ENCODE results near the gene RTL5. TPM values are rescaled to one million over a fixed set of nuclear protein-coding genes. Genes with fewer than 3 reads are reported as not detected.

The RTL5 gene
- total RNA-seq, 1 experiment from 2014 or later = 0.14 TPM

DNA sequence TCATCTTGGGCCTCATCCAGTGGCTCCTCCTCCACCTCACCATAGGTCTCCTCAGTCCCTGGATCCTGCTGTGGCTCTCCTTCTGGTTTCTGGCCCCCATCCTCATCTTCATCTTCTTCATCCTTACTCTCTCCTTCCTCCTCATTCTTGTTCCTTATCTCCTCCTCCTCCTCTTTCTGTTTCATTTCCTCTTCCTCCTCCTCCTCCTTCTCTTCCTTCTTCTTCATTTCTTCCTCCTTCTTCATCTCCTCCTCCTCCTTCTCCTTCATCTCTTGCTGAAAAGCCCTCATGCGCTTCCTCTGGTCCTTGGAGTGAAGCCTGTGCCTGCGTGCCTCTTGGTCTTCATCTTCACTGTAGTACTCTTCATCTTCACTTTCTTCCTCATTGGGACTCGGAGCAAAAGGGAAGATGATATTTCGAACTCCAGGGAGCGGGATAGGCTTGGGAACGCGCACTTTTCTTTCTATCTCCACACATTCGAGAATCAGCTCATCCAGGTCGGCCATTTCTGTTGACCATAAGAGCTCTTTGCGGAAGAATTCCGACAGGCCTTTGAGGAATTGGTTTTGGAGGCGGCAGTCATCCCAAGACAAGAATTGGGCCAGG lies 1.5 kb downstream of the RTL5 start:
- DNase-seq (ENCODE audit: low spot score) = no peak

DNA sequence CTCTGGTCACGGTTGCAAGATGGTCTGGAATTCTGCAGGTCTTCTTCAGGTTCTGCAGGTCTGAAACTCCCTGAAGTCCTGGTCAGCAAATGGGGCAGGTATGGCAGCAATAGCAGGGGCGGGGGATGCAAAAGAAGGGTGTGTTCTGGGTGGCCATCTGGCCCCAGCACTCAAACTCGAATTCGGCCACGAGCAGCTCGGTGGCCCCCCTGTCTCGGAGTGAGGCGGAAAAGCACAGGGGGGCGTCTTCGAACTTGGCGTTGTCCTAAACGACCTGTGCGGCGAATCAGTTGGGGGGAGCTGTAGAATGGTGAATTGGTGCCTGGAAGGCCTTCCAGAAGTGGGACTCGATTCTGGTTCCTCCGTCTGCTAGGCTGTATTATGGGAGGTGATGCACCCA lies 2.1 kb downstream of the RTL5 start:
- DNase-seq (ENCODE audit: low spot score) = no peak

DNA sequence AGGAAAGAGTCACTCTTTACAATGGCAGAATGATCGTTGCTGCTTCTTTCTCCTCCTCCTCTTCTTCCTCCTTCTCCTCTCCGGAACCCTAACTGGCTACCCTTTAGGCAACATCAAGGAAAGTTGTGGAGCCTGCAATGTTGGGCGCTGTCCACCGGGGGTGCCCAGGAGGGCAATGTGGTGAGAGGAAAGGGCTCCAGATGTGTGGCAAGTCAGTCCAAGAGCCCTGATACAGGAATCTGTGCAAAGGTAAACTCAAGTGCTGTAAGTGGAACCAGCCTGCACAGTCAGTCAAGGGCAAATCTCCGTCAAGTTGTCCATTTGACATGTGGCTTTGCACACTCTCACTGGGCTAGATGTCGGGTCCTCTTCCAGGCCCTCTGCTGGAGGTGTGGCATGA lies 2.8 kb downstream of the RTL5 start:
- no peak for DNase-seq (ENCODE audit: low spot score)

DNA sequence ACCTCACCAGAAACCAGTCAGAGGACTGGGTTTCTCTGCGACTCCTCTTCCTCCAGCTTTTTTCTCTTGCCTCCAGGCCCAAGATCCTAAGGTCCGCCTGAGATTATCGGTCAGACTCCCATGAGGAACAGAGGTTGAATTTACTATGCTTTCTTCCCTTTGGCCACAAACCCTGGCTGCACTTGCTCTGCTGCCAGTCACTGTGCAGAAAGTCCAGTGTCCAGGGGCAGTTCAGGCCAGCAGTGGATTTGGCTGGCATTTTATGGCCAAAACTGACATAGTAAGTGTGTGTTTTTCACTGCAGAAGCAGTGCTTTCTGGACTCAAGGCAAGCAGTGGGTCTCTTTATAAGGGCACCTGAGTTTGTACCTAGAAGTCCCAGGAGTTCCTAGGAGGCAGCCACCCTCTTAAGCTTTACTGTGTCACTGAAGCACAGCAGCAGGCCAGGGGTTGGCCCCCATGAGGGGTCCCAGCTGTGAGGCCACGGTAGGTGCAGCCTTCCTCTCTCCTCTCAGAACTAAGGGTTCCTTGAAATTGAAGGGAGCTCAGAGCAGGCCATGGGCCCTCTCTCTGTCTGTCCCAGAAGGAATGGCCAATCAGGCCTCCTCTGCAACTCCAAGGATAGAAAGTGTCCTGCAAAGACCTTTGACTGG lies 3.4 kb downstream of the RTL5 start:
- DNase-seq (ENCODE audit: low spot score) = no peak

DNA sequence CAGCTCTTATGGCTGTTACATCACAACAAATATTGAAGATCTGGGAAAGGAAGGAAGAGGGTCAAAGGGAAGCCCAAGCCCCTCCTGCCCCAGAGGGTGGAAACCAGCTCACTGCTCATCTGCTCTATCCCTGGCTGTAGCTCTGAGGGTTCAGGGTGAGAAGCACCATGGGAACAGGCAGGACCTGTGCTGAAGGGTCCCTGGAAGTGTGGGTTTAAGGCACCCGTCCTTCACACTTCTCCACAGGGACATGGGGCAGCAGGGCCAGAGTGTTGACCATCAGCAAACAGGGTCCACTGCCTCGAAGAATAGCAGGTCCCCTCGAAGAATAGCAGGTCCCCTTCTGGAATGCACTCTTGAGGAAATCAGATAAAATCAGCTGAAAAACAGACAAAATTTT lies 4.4 kb downstream of the RTL5 start:
- DNase-seq (ENCODE audit: low spot score) = no peak

DNA sequence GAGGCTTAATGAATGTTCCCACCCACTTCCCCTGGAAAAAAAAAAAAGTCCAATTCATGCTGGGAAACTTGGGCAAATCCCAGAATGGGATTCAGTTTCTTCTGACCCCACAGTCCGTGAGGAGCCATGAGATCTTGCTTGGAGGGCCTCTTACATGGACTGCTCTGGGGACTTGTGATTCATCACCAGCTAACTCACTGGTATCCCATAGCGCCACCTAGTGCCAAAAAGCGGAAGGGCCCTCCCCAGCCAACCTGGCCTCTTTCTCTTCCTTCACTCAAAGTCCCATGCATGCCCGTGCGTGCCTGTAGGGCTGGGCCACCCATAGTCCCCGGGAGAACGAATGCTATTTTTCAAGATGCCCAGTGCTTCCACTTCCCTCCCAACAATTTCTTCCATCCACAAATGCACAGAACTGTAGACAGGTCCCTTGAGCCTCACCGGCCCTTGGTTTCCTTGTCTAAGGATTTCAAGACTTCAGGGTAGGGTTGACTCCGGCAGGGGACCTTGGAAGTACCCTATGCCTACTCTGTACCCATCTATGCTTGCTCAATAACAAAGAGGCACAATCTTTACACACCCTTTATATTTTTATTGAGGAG lies 5.1 kb downstream of the RTL5 start:
- peak; percentile 74 for DNase-seq (ENCODE audit: low spot score)

DNA sequence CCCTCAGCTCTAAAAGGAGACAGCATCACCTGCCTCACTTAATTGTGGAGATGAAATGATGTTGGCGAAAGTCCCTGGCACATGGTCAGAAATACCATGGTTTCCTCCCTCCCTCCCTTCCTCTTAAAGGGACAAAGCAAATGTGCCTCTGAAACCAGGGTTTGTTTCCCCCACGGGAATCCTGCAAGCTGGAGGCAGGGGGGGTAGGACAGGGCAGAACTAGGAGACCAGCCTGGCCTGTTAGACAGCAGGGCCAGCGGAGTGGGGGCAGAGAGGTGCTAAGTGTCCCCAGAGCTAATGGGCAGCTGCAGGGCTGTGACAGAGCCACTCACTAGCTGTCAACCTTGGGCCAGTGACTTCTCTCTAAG lies 5.7 kb downstream of the RTL5 start:
- DNase-seq (ENCODE audit: low spot score) = no peak

DNA sequence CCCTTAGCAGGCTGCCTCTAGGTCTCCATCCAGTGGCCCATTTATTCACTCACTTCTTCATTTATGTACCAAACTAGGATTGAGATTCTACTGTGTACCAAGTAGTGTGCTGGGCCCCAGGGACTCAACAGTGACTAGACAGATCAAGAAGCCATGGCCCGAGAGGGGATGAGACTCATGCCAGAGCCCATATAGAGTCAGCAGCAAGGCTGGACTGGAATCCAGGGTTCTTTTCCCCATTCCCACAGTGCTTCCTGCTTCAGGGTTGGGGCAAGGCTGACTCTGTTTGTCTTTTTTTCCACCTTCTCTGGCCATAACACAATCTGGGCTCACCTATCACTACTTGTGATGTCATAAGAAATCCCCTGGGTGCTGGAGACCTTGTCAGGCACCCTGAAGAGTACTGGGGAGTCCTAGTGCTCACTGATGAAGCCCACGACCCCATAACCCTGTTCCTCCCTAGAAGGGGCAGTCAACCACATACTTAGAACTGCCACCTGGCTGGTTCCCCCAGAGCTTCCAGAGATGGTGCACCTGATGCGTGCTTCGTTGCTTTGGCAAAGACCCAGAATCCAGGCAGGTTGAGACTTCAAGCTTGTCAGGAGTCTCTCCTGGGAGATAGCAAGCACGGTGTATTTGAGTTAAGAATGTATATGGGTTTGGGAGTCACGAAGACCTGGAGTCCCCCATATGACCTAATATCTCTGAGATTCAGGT lies 6.2 kb downstream of the RTL5 start:
- no peak for DNase-seq (ENCODE audit: low spot score)

DNA sequence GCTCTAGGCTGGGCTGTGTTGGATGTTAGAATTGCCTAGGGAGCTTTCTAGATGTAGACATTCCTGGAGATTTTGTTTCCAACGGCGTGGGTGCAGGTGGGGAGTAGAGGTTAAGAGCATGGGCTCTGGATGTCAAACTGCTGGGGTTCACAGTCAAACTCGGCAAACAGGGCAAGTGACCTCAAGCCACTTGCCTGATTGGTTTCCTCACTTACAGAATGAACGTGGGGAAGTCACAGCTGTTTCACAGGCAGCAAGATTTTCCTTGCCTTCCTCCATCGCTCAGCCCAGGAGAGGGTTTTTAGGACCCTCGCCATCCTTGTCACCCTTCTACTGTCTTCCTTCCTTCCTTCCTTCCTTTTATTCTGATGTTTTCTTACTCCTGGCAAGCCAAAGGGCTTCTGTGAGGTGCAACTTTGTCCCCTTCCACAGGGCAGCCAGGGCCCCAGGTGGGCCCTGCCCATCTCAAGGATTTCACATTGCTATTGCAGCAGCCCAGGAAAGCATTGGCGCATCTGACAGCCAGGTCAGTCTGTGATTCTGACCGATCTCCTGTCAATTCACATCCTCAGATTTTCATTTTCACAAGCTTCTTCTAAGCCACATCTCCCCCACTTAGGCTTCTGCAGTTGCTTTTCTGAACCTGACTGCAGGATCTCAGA lies 7.0 kb downstream of the RTL5 start:
- no peak for DNase-seq (ENCODE audit: low spot score)

DNA sequence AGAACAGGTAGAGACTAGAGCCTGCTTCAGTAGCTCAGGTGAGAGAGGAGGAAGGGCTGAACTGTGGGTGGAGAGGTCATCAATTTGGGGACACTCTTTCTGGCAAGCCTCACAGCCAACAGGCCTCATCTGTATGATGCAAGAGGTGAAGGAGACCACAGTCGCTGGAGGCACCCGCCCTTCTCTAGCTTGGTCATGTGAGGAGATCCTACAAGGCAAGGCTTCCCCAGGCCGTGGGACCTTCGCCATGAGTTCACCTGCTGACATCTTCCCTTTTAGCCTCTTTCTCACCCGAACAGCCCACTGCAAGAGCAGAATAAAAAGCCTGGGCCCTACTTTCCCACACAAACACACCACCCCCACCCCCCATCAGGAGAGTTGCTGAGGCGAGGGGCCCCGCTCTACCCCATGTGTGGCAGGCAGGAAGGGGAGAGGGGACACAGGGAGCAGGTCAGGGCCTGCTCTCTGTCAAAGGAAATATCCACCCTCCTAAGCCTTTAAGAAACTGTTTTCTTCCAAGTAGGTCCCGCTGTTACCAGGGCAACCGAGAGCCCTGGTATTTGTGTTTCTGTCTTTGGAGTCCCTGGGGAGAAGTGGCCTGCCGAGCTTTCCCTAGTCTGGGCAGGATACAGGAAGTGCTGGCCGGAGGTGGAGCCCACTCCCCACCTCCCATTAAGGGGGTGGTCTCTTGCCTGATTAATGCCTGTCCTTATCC lies 8.1 kb downstream of the RTL5 start:
- peak; percentile 17 for DNase-seq (ENCODE audit: low spot score)

DNA sequence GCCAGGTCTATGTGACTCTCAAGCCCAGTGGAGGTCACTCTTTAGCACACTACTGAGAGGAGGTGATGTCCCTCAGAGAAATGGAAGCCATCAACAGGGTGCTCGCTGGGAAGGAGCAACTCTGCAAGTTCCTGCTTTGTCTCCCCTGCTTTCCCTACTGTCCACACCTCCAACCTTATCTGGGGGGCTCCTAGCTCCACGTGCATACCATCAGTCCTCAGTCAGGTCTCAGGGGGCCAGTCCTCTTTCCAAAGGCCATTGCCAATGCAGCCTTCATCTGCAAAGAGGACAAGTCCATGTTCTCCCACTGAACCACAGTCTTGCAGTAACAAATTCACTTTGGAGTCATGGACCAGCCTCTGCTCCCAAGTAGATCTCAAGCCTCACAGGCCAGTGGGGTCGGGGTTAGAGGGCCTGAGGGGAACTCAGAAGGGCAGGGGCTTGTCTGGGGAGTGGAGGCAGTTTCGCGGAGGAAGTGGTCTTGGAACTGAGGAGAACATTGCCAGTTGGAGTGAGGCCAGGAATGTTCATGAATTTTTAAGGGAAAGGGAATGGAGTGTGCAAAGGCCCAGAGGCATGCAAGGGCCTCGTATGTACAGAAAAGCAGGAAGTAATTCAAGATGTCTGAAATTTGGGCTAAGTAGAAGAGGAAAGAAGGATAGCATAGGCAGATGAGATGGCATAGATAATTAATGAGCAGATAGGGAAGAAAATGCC lies 8.9 kb downstream of the RTL5 start:
- DNase-seq (ENCODE audit: low spot score) = no peak

DNA sequence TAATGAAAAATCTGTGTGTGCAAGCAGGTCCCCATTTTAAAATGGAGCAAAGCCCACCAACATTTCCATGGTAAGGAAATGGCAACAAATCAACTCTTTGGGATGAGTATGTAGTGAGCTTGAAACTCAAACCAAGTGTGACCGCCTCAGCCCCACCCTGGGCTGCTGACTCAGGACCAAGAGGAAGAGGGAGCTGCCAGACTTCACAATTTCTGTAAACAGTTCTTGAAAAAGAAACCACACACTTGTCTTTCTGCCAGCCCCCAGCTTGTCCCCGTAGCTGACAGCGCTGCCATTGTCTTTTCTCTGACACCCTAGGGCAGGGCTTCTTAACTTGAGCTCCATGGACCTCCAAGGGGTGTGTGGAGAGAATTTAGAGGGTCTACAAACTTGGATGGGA lies 10.3 kb downstream of the RTL5 start:
- DNase-seq (ENCODE audit: low spot score) = peak; percentile 70

DNA sequence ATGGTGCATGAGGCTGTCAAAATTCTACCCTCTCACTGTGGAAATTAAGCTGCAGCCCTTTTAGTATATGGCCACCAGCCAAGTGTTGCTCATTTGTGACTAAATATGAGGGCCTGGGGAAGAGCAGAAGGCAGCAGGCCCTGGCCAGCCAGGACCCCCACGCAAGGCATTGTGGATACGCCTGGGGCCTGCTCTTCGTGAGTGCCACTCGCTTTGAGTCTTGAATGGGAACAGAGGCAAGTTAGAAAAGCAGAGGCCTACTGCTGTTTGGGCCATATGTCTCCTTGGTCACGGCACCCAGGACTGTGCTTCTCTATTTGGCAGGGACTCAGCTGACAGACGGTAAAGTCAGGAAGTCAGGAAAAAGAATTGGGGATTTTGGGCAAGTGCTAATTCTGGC lies 10.9 kb downstream of the RTL5 start:
- no peak for DNase-seq (ENCODE audit: low spot score)

DNA sequence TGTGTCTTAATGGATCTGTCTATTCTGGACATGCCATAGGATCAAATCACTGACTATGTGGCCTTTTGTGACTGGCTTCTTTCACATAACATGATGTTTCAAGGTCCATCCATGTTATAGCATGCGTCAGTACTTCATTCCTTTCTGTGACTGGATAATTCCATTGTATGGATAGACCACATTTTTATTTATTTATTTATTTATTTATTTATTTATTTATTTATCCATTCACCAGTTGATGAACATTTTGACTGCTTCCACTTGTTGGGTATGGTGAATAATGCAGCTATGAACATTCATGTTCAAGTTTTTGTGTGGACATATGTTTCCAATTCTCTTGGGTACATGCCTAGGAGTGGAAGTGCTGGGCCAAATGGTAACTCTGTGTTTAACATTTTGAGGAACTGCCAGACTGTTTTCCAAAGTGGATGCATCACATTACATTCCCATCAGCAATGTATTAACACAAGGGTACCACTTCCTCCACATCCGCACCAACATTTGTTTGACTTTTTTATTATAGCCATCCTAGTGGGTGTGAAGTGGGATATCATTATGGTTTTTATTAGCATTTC lies 14.0 kb downstream of the RTL5 start:
- DNase-seq (ENCODE audit: low spot score) = no peak

DNA sequence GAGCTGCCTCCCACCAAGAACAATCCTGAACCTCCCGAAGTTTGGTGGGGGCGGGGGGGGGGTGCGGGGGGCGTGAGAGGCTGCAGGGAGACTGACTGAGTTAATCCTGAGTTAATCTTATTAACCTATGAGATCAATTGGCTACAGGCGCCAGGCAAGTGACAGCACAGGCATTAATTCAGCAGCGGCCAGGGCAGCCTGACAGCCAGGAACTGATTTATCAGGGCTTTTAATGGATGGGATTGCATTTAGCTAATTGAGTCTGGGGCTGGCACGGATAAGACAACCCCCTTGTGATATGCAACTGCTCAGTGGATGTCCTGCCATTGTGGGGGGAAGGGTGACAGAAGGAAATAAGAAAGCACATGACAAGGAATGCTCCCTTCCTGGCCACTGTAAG lies 16.3 kb downstream of the RTL5 start:
- DNase-seq (ENCODE audit: low spot score) = no peak

DNA sequence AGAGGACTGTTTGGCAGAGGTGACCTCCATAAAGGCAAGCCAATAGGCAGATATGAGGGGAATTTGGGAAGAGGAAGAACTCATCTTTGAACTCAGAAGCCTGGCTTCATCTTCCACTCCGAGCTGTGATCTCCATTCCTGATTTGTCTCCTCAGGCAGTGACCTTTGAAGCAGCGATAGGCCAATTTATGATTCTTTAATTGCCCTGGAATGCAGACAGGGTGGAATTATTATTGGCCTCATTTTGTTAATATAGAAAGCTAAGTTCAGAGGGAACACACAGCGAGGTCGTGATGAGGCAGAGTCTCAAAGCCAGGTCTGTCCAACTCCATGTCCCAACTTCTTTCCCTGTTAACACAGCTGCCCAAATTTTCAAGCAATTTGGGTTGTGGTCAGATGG lies 16.9 kb downstream of the RTL5 start:
- no peak for DNase-seq (ENCODE audit: low spot score)

DNA sequence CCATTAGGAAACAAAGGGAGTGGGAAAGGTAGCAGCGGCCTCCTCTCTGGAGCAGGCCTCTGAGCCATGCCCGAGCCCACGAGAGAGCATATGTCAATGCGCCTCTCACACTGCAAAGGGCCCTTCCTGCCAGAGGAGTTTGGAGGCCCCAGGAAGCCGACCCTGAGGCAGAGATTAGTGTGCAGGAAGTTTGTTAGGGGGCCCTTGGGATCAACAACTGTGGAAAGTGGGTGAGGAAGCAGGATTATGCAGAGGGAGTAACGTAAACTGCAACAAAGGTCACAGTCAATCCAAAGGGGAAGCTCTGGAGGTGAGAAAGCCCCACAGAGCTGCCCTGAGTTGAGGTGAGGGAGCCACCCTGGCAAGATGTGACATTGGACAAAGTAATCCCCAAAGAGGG lies 17.4 kb downstream of the RTL5 start:
- no peak for DNase-seq (ENCODE audit: low spot score)

DNA sequence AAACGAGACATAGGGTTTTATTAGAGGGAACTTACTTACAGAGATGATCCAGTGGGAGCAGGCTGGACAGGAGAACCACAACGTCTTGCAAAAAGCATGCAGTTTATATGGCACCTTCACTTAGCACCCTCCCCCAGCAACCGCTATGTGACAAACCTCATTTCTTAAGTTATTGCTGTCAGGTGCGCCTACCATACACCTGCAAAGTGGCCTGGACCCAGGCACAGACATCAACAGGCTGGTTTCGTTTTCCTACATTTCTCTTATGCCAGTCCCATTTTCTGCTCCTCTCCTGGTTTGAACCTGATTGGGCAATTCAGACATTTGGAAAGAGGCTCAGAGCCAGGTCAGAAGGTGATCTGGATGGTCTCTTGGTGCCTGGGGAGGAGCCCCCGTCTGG lies 18.3 kb downstream of the RTL5 start:
- no peak for DNase-seq (ENCODE audit: low spot score)

DNA sequence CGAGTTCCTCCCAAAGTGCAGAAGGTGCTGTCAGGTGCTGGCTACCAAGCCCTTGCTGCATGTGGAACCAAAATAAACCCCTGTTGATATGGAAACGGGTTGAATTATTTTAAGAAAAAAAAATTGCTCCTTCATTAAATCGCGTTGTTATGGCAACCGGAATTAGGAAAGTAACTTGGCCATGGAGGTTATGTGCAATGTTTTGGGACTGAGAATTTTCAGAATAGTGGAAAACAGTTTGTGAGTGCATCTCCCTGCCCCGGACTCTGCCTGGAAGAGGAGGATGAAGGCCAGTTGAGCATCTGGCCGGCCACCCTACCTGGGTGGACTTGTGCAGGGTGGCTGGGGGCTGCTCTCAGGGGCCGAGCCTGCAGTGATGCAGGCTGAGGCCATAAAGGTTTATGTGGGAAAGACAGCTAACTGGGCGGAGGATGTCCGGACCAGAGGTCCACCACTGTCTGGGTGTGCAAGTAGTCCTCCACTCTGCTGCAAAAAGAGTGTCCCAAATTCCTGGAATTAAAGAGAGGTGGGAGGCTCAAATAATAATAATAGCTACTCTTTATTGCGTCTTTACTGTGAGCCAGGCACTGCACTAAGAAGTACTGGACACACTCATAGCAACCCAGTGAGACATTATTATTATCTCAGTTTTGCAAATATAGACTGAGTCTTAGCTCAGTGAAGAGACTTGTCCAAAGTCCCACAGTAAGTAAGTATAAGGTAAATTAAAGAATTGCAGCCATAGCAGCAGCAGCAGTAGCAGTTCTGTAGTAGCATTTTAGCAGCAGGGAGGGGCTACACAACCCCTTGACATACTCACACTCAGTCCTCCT lies 20.6 kb downstream of the RTL5 start:
- DNase-seq (ENCODE audit: low spot score) = no peak
